Keratinocyte (primary cell): ENCODE data around the gene STARD10. TPM values are rescaled to one million over a fixed set of nuclear protein-coding genes. Genes with fewer than 3 reads are reported as not detected.

Source experiments
- DNase-seq: peaks from one replicate; pipeline ENCODE4 v3.0.0-alpha.2; 2011; ENCODE audit warnings: low read depth, missing footprints, low spot score
- FAIRE-seq: peaks from 2 replicates; lab custom pipeline; 2011; peaks lifted over from hg19 to GRCh38; lab: Jason Lieb, UNC
- H2AFZ ChIP-seq: 2 replicates; pipeline ENCODE4 v1.6.0; 2012; ENCODE audit warnings: low read length, control low read depth, inconsistent platforms; ENCODE audit not compliant: control insufficient read depth
- H3K27ac ChIP-seq: 2 replicates; pipeline ENCODE4 v1.5.1; 2011; ENCODE audit warnings: low read length; ENCODE audit not compliant: control insufficient read depth, insufficient read depth
- H3K27me3 ChIP-seq: 3 replicates; pipeline ENCODE4 v1.6.0; 2011; ENCODE audit warnings: low read length; ENCODE audit not compliant: control insufficient read depth, insufficient read depth; ENCODE audit errors: extremely low read depth
- H3K36me3 ChIP-seq, 2 experiments: 2 replicates in 1 of 2; 3 replicates in 1 of 2; pipeline ENCODE4 v1.5.1; 2011; ENCODE audit warnings: low read length in 2 of 2, mild to moderate bottlenecking in 1 of 2; ENCODE audit not compliant: control insufficient read depth in 2 of 2, insufficient read depth in 2 of 2; ENCODE audit errors: extremely low read depth in 1 of 2
- H3K4me1 ChIP-seq: 3 replicates; pipeline ENCODE4 v1.5.1; 2011; ENCODE audit warnings: low read length; ENCODE audit not compliant: control insufficient read depth, insufficient read depth; ENCODE audit errors: extremely low read depth
- H3K4me2 ChIP-seq: 3 replicates; pipeline ENCODE4 v1.6.0; 2011; ENCODE audit warnings: low read depth, low read length; ENCODE audit not compliant: control insufficient read depth, insufficient read depth; ENCODE audit errors: extremely low read depth
- H3K4me3 ChIP-seq, 3 experiments: fragments of 200-600 bp in 1 of 3; sonication (generic) in 1 of 3; 2 replicates in 2 of 3; 3 replicates in 1 of 3; pipeline ENCODE4 v1.5.1; 2011 to 2016; ENCODE audit warnings: low read length in 3 of 3, mild to moderate bottlenecking in 3 of 3, control low read depth in 2 of 3, inconsistent platforms in 1 of 3, low read depth in 1 of 3, mixed read lengths in 1 of 3, mixed run types in 1 of 3, moderate library complexity in 1 of 3; ENCODE audit not compliant: control insufficient read depth in 2 of 3, insufficient read depth in 2 of 3; ENCODE audit errors: extremely low read depth in 1 of 3
- H3K79me2 ChIP-seq: 2 replicates; pipeline ENCODE4 v1.6.0; 2012; ENCODE audit warnings: low read length; ENCODE audit not compliant: control insufficient read depth, insufficient read depth
- H3K9ac ChIP-seq: 3 replicates; pipeline ENCODE4 v1.6.0; 2011; ENCODE audit warnings: low read length; ENCODE audit not compliant: control insufficient read depth, insufficient read depth; ENCODE audit errors: extremely low read depth
- H3K9me1 ChIP-seq: 3 replicates; pipeline ENCODE4 v1.6.0; 2011; ENCODE audit warnings: low read length; ENCODE audit not compliant: control insufficient read depth, insufficient read depth; ENCODE audit errors: extremely low read depth
- H3K9me3 ChIP-seq: 2 replicates; pipeline ENCODE4 v1.5.1; 2012; ENCODE audit warnings: low read depth, low read length; ENCODE audit not compliant: control insufficient read depth
- H4K20me1 ChIP-seq: 3 replicates; pipeline ENCODE4 v1.6.0; 2011; ENCODE audit warnings: low read length; ENCODE audit not compliant: control insufficient read depth, insufficient read depth; ENCODE audit errors: extremely low read depth
- CTCF ChIP-seq, 3 experiments: IDR thresholded peaks in 1 of 3; conservative IDR thresholded peaks in 1 of 3; optimal IDR thresholded peaks in 1 of 3; 2 replicates in 2 of 3; 3 replicates in 1 of 3; pipeline versions ENCODE3 to v1.5.1; 2011; ENCODE audit warnings: low read length in 3 of 3, mild to moderate bottlenecking in 3 of 3, moderate library complexity in 2 of 3, control low read depth in 1 of 3, inconsistent platforms in 1 of 3; ENCODE audit not compliant: insufficient read depth in 2 of 3; ENCODE audit errors: extremely low read depth in 1 of 3
- EZH2 ChIP-seq: IDR thresholded peaks from one replicate; pipeline ENCODE4 v1.6.1; 2012; ENCODE audit warnings: inconsistent platforms, mild to moderate bottlenecking, low read length, moderate library complexity
- dilution Hi-C: fragments of 300-500 bp; cut with MboI; formaldehyde crosslinking; loops from one replicate; pipeline ENCODE4 v1.7.0; 2020; ENCODE audit warnings: low sequenced_read_pairs; ENCODE audit not compliant: extremely low pct_ligation_motif_present
- polyA plus RNA-seq, 5 experiments: library from polyadenylated mRNA; depleted of rRNA in 3 of 5; stranded (reverse) in 3 of 5; stranded (forward) in 1 of 5; unstranded in 1 of 5; fragments of >200 nt; gene quantifications; 1 replicate in 1 of 5; 2 replicates in 3 of 5; 3 replicates in 1 of 5; pipeline versions ENCODE4 v1.2.1 to v1.2.3, GENCODE V29; 2011 to 2012; ENCODE audit warnings: missing spikeins in 2 of 5, low read depth in 1 of 5, low replicate concordance in 1 of 5
- small RNA-seq, 3 experiments: library from RNA; depleted of rRNA; stranded (forward); fragments of <200 nt; gene quantifications; one replicate each; pipeline ENCODE3, GENCODE V24; 2012; ENCODE audit warnings: low read depth in 3 of 3, low replicate concordance in 1 of 3; ENCODE audit not compliant: insufficient read length in 3 of 3

The STARD10 gene
- polyA plus RNA-seq, 1 donor (not counting 4 experiments of a cell fraction or from before 2014, with no cell fraction given): 67.0 TPM

- H3K4me3 ChIP-seq: no peak overlapping the region
- no peak overlapping the region for H3K4me2 ChIP-seq
- dilution Hi-C loops: no loop called here
- no peaks in the 10 kb centered on the region for H3K79me2 ChIP-seq
- no peak overlapping the region for H2AFZ ChIP-seq
- no peak for FAIRE-seq
- H3K9ac ChIP-seq: no peak overlapping the region
- H3K9me1 ChIP-seq: peaks cover 1% of the 10 kb centered on the region
- H3K36me3 ChIP-seq: peaks cover 40 to 46% of the 10 kb centered on the region in 2 experiments
- no peak for TF ChIP-seq CTCF (optimal IDR thresholded peaks at IDR 0.05 in 1 of 3, IDR thresholded peaks at IDR 0.05 in 1 of 3, conservative IDR thresholded peaks at IDR 0.05 in 1 of 3; ENCODE audit: extremely low read depth in 1 of 3, insufficient read depth in 2 of 3, low read length in 3 of 3)
- TF ChIP-seq EZH2: no peak
- no peaks in the 10 kb centered on the region for H3K27me3 ChIP-seq
- no peak for DNase-seq
- H3K9me3 ChIP-seq: no peaks in the 10 kb centered on the region
- peaks cover 7% of the 10 kb centered on the region for H3K4me1 ChIP-seq
- H3K27ac ChIP-seq: no peak overlapping the region
- peaks cover 5% of the 10 kb centered on the region for H4K20me1 ChIP-seq
These were observed 89.0 kb downstream of the STARD10 start for GRCh38 chr11:72704783-72705265.

Small RNAs within 50 kb of the gene (small RNA-seq; reads per million reads assigned to genes)
- gene MIR4692 (0 to 0.25 (median 0) reads per million in 3 experiments), gene RF00019 (0 reads per million in 3 experiments)

Other genes starting within 250 kb of the STARD10 start
- gene PDE2A, start 119.6 kb downstream of the STARD10 start, polyA plus RNA-seq: 0.38 to 0.94 TPM (median 0.81 TPM) in 3 replicates
- gene ARAP1, start 41.6 kb downstream of the STARD10 start, polyA plus RNA-seq: 32.8 to 41.4 TPM (median 36.1 TPM) in 3 replicates
- 8.0 to 18.3 TPM (median 9.9 TPM) in 3 replicates for gene ATG16L2, start 20.4 kb upstream of the STARD10 start, polyA plus RNA-seq